ENCODE results near the gene SAMD7. TPM values are rescaled to one million over a fixed set of nuclear protein-coding genes. Genes with fewer than 3 reads are reported as not detected.

SAMD7 gene
- total RNA-seq, 1 experiment from 2014 or later, result not detected

GRCh38 chr3:169971522-169971921 is 60.1 kb downstream of the SAMD7 start:
- H3K4me3 Mint-ChIP-seq, result no peak overlapping the region
- H3K27me3 Mint-ChIP-seq (ENCODE audit: low read depth), result no peaks in the 10 kb centered on the region
- peaks cover 27% of the 10 kb centered on the region for H3K4me1 Mint-ChIP-seq
- TF ChIP-seq, protein P1, sequence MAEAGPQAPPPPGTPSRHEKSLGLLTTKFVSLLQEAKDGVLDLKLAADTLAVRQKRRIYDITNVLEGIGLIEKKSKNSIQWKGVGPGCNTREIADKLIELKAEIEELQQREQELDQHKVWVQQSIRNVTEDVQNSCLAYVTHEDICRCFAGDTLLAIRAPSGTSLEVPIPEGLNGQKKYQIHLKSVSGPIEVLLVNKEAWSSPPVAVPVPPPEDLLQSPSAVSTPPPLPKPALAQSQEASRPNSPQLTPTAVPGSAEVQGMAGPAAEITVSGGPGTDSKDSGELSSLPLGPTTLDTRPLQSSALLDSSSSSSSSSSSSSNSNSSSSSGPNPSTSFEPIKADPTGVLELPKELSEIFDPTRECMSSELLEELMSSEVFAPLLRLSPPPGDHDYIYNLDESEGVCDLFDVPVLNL (CRISPR knock-in tag; IDR thresholded peaks at IDR 0.05; ENCODE audit: borderline replicate concordance, low read depth), result no peak
- TF ChIP-seq ELF4 (CRISPR knock-in tag; IDR thresholded peaks at IDR 0.05; ENCODE audit: low read depth) (no peak), SMAD3 (CRISPR knock-in tag; IDR thresholded peaks at IDR 0.05; ENCODE audit: borderline replicate concordance) (no peak), ZSCAN18 (CRISPR knock-in tag; IDR thresholded peaks at IDR 0.05) (no peak), ZNF263 (CRISPR knock-in tag; IDR thresholded peaks at IDR 0.05; ENCODE audit: low read depth) (no peak), GABPB1 (CRISPR knock-in tag; IDR thresholded peaks at IDR 0.05) (no peak), ZBTB43 (CRISPR knock-in tag; IDR thresholded peaks at IDR 0.05) (no peak), ZMAT4 (CRISPR knock-in tag; IDR thresholded peaks at IDR 0.05) (no peak)
- TF ChIP-seq, protein P2, sequence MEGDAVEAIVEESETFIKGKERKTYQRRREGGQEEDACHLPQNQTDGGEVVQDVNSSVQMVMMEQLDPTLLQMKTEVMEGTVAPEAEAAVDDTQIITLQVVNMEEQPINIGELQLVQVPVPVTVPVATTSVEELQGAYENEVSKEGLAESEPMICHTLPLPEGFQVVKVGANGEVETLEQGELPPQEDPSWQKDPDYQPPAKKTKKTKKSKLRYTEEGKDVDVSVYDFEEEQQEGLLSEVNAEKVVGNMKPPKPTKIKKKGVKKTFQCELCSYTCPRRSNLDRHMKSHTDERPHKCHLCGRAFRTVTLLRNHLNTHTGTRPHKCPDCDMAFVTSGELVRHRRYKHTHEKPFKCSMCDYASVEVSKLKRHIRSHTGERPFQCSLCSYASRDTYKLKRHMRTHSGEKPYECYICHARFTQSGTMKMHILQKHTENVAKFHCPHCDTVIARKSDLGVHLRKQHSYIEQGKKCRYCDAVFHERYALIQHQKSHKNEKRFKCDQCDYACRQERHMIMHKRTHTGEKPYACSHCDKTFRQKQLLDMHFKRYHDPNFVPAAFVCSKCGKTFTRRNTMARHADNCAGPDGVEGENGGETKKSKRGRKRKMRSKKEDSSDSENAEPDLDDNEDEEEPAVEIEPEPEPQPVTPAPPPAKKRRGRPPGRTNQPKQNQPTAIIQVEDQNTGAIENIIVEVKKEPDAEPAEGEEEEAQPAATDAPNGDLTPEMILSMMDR (IDR thresholded peaks at IDR 0.05), result no peak
- TF ChIP-seq, protein P3, sequence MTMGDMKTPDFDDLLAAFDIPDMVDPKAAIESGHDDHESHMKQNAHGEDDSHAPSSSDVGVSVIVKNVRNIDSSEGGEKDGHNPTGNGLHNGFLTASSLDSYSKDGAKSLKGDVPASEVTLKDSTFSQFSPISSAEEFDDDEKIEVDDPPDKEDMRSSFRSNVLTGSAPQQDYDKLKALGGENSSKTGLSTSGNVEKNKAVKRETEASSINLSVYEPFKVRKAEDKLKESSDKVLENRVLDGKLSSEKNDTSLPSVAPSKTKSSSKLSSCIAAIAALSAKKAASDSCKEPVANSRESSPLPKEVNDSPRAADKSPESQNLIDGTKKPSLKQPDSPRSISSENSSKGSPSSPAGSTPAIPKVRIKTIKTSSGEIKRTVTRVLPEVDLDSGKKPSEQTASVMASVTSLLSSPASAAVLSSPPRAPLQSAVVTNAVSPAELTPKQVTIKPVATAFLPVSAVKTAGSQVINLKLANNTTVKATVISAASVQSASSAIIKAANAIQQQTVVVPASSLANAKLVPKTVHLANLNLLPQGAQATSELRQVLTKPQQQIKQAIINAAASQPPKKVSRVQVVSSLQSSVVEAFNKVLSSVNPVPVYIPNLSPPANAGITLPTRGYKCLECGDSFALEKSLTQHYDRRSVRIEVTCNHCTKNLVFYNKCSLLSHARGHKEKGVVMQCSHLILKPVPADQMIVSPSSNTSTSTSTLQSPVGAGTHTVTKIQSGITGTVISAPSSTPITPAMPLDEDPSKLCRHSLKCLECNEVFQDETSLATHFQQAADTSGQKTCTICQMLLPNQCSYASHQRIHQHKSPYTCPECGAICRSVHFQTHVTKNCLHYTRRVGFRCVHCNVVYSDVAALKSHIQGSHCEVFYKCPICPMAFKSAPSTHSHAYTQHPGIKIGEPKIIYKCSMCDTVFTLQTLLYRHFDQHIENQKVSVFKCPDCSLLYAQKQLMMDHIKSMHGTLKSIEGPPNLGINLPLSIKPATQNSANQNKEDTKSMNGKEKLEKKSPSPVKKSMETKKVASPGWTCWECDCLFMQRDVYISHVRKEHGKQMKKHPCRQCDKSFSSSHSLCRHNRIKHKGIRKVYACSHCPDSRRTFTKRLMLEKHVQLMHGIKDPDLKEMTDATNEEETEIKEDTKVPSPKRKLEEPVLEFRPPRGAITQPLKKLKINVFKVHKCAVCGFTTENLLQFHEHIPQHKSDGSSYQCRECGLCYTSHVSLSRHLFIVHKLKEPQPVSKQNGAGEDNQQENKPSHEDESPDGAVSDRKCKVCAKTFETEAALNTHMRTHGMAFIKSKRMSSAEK (CRISPR knock-in tag; IDR thresholded peaks at IDR 0.05; ENCODE audit: borderline replicate concordance), result no peak
- H3K9me3 Mint-ChIP-seq, result no peaks in the 10 kb centered on the region
- ATAC-seq (no peak), DNase-seq (ENCODE audit: low spot score) (no peak)
- ChIA-PET POLR2A (interaction anchor here (0.7 kb wide), 1 partner anchor 172 kb away, joined by 4 read pairs; no protein-coding TSS in a partner anchor), CTCF (no interaction called here)
- peaks cover 10% of the 10 kb centered on the region for H3K36me3 Mint-ChIP-seq
- no peak overlapping the region for H3K27ac Mint-ChIP-seq

- CTCF ChIA-PET, result no interaction called here
- no peaks in the 10 kb centered on the region for H3K27me3 Mint-ChIP-seq (ENCODE audit: low read depth)
- H3K9me3 Mint-ChIP-seq, result no peaks in the 10 kb centered on the region
- peaks cover 66% of the 10 kb centered on the region for H3K36me3 Mint-ChIP-seq
- H3K4me1 Mint-ChIP-seq, result no peaks in the 10 kb centered on the region
- H3K27ac Mint-ChIP-seq, result no peak overlapping the region
- ATAC-seq (no peak), DNase-seq (ENCODE audit: low spot score) (no peak)
- POLR2A ChIA-PET, result no interaction called here
- no peak overlapping the region for H3K4me3 Mint-ChIP-seq
- TF ChIP-seq ZNF423 (CRISPR knock-in tag; IDR thresholded peaks at IDR 0.05) (no peak), PRRX2 (CRISPR knock-in tag; IDR thresholded peaks at IDR 0.05) (no peak), ZBTB21 (CRISPR knock-in tag; IDR thresholded peaks at IDR 0.05; ENCODE audit: borderline replicate concordance) (no peak), FOXK1 (CRISPR knock-in tag; IDR thresholded peaks at IDR 0.05) (no peak), HMGXB4 (CRISPR knock-in tag; IDR thresholded peaks at IDR 0.05) (no peak), TCF7 (CRISPR knock-in tag; IDR thresholded peaks at IDR 0.05; ENCODE audit: low read depth) (no peak), OVOL2 (CRISPR knock-in tag; IDR thresholded peaks at IDR 0.05; ENCODE audit: borderline replicate concordance) (no peak), SMAD3 (CRISPR knock-in tag; IDR thresholded peaks at IDR 0.05; ENCODE audit: borderline replicate concordance) (no peak), ZNF416 (CRISPR knock-in tag; IDR thresholded peaks at IDR 0.05) (no peak)
- TF ChIP-seq, protein P4, sequence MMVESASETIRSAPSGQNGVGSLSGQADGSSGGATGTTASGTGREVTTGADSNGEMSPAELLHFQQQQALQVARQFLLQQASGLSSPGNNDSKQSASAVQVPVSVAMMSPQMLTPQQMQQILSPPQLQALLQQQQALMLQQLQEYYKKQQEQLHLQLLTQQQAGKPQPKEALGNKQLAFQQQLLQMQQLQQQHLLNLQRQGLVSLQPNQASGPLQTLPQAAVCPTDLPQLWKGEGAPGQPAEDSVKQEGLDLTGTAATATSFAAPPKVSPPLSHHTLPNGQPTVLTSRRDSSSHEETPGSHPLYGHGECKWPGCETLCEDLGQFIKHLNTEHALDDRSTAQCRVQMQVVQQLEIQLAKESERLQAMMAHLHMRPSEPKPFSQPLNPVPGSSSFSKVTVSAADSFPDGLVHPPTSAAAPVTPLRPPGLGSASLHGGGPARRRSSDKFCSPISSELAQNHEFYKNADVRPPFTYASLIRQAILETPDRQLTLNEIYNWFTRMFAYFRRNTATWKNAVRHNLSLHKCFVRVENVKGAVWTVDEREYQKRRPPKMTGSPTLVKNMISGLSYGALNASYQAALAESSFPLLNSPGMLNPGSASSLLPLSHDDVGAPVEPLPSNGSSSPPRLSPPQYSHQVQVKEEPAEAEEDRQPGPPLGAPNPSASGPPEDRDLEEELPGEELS (CRISPR knock-in tag; IDR thresholded peaks at IDR 0.05), result no peak
Observed at GRCh38 chr3:169980055-169980454, 68.7 kb downstream of the SAMD7 start.

All from WTC11 (cell line).